H1 (cell line): ENCODE measurements around the gene CERS1. TPM values are rescaled to one million over a fixed set of nuclear protein-coding genes. Genes with fewer than 3 reads are reported as not detected.

Experiments used
- CBX5 ChIP-seq: fragments of 300-800, 300-1000 bp; sonication (generic); IDR thresholded peaks from 2 replicates; pipeline ENCODE4 v1.7.1; 2016; ENCODE audit warnings: antibody characterized with exemption, low read length, low read depth
- CREB1 ChIP-seq: IDR thresholded peaks from 2 replicates; pipeline ENCODE4 v1.6.1; 2012; ENCODE audit warnings: inconsistent platforms
- polyA plus RNA-seq, 7 experiments: library from polyadenylated mRNA; depleted of rRNA in 3 of 7; stranded (reverse) in 5 of 7; unstranded in 2 of 7; fragments of >200 nt in 5 of 7; fragments of 200-250 nt in 2 of 7; gene quantifications; 1 replicate in 5 of 7; 2 replicates in 1 of 7; 4 replicates in 1 of 7; pipeline versions ENCODE4 v1.2.1 to v1.2.3, GENCODE V29; 2011 to 2013; ENCODE audit warnings: missing spikeins in 2 of 7, mixed read lengths in 2 of 7
- total RNA-seq: library from RNA; stranded (reverse); fragmentation: NEBNext Ultra II Directional; extraction: Animal tissue kit (Norgen Biotek cat#: 25700); gene quantifications from 2 replicates; pipeline ENCODE4 v1.2.1, GENCODE V29; 2021

CERS1 gene
- total and polyA plus RNA-seq, 2 of the 8 experiments (the other 6 are each of a cell fraction or from before 2014, with no cell fraction given), result 18.6 to 51.0 TPM

DNA sequence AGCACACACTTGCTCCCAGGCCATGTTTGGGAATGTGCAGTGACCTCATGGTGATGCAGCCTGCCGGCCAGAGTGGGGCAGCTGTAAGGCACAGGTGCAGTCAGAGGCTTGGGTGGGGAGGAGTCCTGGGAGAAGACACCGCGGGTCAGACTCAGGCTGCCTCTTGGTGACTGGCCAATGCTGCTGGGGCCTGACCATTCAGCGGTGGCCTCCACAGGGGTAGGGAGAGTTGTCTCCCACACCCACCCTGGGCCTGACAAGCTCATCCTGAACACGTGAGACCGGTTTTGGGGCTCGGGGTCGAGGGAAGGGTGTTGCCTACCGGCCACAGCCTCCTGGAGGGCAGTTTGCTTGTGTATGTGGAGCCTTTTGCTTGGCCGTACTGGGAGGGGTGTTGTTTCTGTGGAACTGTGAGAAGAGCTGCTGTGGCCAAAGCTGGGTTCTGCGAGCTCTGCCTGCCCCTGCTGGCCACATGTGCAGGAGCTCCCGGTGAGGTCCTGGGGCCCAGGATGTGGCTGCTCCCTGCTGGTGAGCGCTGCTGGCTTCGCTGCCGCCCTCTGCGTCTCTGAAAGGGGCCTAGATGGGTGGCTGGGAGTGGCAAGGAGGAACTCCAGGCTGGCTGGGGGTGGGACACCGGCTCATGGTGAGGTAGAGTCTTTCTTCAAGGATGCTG lies 42.1 kb downstream of the CERS1 start (continued):
- TF ChIP-seq CREB1 (no peak), CBX5 (no peak)
